IMR-90 (cell line): ENCODE results near the gene ZNF775. TPM values are rescaled to one million over a fixed set of nuclear protein-coding genes. Genes with fewer than 3 reads are reported as not detected.

Experiments used
- ATAC-seq: fragments of 200-7000 bp; cut with Tn5 transposase; 2 replicates; pipeline ENCODE4 v1.9.1; 2020; ENCODE audit warnings: low read depth, mild to moderate bottlenecking, moderate library complexity
- BruUV-seq: library from RNA; stranded (reverse); fragments of 400-500 nt; replicated peaks from 2 replicates; lab custom pipeline; 2021; lab: Mats Ljungman, UMichigan
- CTCF ChIA-PET: fragments of 300-600 bp; formaldehyde crosslinking; extraction: SDS; loops from one replicate; lab custom pipeline; 2021; ENCODE audit warnings: antibody characterized with exemption; lab: Yijun Ruan, JAX
- POLR2A ChIA-PET: fragments of 300-600 bp; sonication (Branson Sonifier 250); formaldehyde crosslinking; loops from one replicate; lab custom pipeline; 2022; ENCODE audit warnings: antibody characterized with exemption; ENCODE audit not compliant: unreplicated experiment; lab: Charles Lee
- DNase-seq: peaks from one replicate; pipeline ENCODE4 v3.0.0; 2013
- H2AFZ ChIP-seq: replicated peaks from 2 replicates; pipeline ENCODE3; 2013; ENCODE audit warnings: low read length, mild to moderate bottlenecking; ENCODE audit not compliant: poor library complexity
- H2AK5ac ChIP-seq: 2 replicates; pipeline ENCODE4 v1.6.1; 2013; ENCODE audit warnings: low read depth, low read length, inconsistent platforms
- H2AK9ac ChIP-seq: replicated peaks from 2 replicates; pipeline ENCODE3; 2013; ENCODE audit warnings: mild to moderate bottlenecking, low read depth, low read length, moderate library complexity; ENCODE audit not compliant: poor library complexity
- H2BK120ac ChIP-seq: 2 replicates; pipeline ENCODE4 v1.6.1; 2013; ENCODE audit warnings: low read depth, low read length, inconsistent platforms
- H2BK15ac ChIP-seq: 3 replicates; pipeline ENCODE4 v1.6.1; 2013; ENCODE audit warnings: low read depth, low read length, inconsistent platforms
- H2BK20ac ChIP-seq: 2 replicates; pipeline ENCODE4 v1.6.1; 2013; ENCODE audit warnings: low read depth, mild to moderate bottlenecking, inconsistent platforms, low read length, moderate library complexity
- H2BK5ac ChIP-seq: 2 replicates; pipeline ENCODE4 v1.6.1; 2013; ENCODE audit warnings: mild to moderate bottlenecking, low read depth, low read length, inconsistent platforms; ENCODE audit not compliant: poor library complexity, severe bottlenecking
- H3K14ac ChIP-seq: replicated peaks from 2 replicates; pipeline ENCODE4 v1.6.1; 2013; ENCODE audit warnings: low read depth, low read length, inconsistent platforms
- H3K18ac ChIP-seq: 2 replicates; pipeline ENCODE4 v1.6.1; 2013; ENCODE audit warnings: low read depth, low read length, control low read depth
- H3K23ac ChIP-seq: 2 replicates; pipeline ENCODE4 v1.6.1; 2013; ENCODE audit warnings: low read depth, low read length, inconsistent platforms
- H3K27ac ChIP-seq: 2 replicates; pipeline ENCODE4 v1.5.1; 2013; ENCODE audit warnings: mild to moderate bottlenecking, control low read depth, low read length; ENCODE audit not compliant: insufficient read depth
- H3K27me3 ChIP-seq: 2 replicates; pipeline ENCODE4 v1.6.1; 2013; ENCODE audit warnings: low read length; ENCODE audit not compliant: control insufficient read depth, insufficient read depth
- H3K36me3 ChIP-seq: 2 replicates; pipeline ENCODE4 v1.6.1; 2013; ENCODE audit warnings: low read length, mixed read lengths; ENCODE audit not compliant: control insufficient read depth, insufficient read depth
- H3K4ac ChIP-seq: 2 replicates; pipeline ENCODE4 v1.6.1; 2013; ENCODE audit warnings: low read depth, low read length, inconsistent platforms
- H3K4me1 ChIP-seq: 2 replicates; pipeline ENCODE4 v1.6.1; 2013; ENCODE audit warnings: low read length, mixed read lengths; ENCODE audit not compliant: control insufficient read depth, insufficient read depth
- H3K4me2 ChIP-seq: 2 replicates; pipeline ENCODE4 v1.6.1; 2013; ENCODE audit warnings: low read depth, mild to moderate bottlenecking, control low read depth, low read length, moderate library complexity
- H3K4me3 ChIP-seq: 2 replicates; pipeline ENCODE4 v1.5.1; 2013; ENCODE audit warnings: low read depth, mild to moderate bottlenecking, control low read depth, low read length, moderate library complexity; ENCODE audit not compliant: insufficient read depth
- H3K56ac ChIP-seq: 2 replicates; pipeline ENCODE4 v1.6.1; 2013; ENCODE audit warnings: low read length, inconsistent platforms; ENCODE audit not compliant: insufficient read depth; ENCODE audit errors: extremely low read depth
- H3K79me1 ChIP-seq, 2 experiments: 2 replicates each; pipeline ENCODE4 v1.6.1; 2013; ENCODE audit warnings: low read length in 2 of 2, inconsistent platforms in 1 of 2, low read depth in 1 of 2
- H3K9ac ChIP-seq: 2 replicates; pipeline ENCODE4 v1.6.1; 2013; ENCODE audit warnings: low read depth, low read length, control low read depth
- H3K9me1 ChIP-seq: 2 replicates; pipeline ENCODE4 v1.6.1; 2013; ENCODE audit warnings: low read length, inconsistent platforms; ENCODE audit not compliant: insufficient read depth
- H3K9me3 ChIP-seq: 2 replicates; pipeline ENCODE4 v1.6.1; 2013; ENCODE audit warnings: low read length; ENCODE audit not compliant: control insufficient read depth, insufficient read depth
- H4K20me1 ChIP-seq: 2 replicates; pipeline ENCODE4 v1.6.1; 2013; ENCODE audit warnings: low read length, inconsistent platforms; ENCODE audit not compliant: insufficient read depth
- H4K5ac ChIP-seq: 2 replicates; pipeline ENCODE4 v1.6.1; 2013; ENCODE audit warnings: mild to moderate bottlenecking, low read depth, low read length, control low read depth
- H4K8ac ChIP-seq, 2 experiments: 2 replicates each; pipeline ENCODE4 v1.6.1; 2013; ENCODE audit warnings: low read depth in 2 of 2, low read length in 2 of 2, control low read depth in 1 of 2, inconsistent platforms in 1 of 2
- H4K91ac ChIP-seq: 2 replicates; pipeline ENCODE4 v1.6.1; 2013; ENCODE audit warnings: low read depth, low read length, inconsistent platforms; ENCODE audit not compliant: insufficient read depth
- BHLHE40 ChIP-seq: fragments of 150-350 bp; IDR thresholded peaks from 2 replicates; pipeline ENCODE4 v1.6.1; 2016; ENCODE audit warnings: mild to moderate bottlenecking, low read depth, low read length
- CEBPB ChIP-seq: IDR thresholded peaks from 2 replicates; pipeline ENCODE4 v1.6.1; 2012; ENCODE audit warnings: low read depth, low read length, improper control_type of control experiment
- CHD1 ChIP-seq: IDR thresholded peaks from 2 replicates; pipeline ENCODE4 v1.6.1; 2012; ENCODE audit warnings: low read depth, low read length, improper control_type of control experiment
- MAFK ChIP-seq: IDR thresholded peaks from 2 replicates; pipeline ENCODE4 v1.6.1; 2012; ENCODE audit warnings: low read depth, low read length, improper control_type of control experiment
- MAZ ChIP-seq: IDR thresholded peaks from 2 replicates; pipeline ENCODE4 v1.6.1; 2012; ENCODE audit warnings: low read depth, mild to moderate bottlenecking, low read length, improper control_type of control experiment, moderate library complexity, borderline replicate concordance
- RFX5 ChIP-seq: IDR thresholded peaks from 2 replicates; pipeline ENCODE4 v1.8.0; 2012; ENCODE audit warnings: low read depth, mild to moderate bottlenecking, low read length, moderate library complexity
- SMC3 ChIP-seq: fragments of 150-350 bp; IDR thresholded peaks from 2 replicates; pipeline ENCODE4 v1.6.1; 2016; ENCODE audit warnings: low read depth, mild to moderate bottlenecking, antibody characterized with exemption, low read length, moderate library complexity
- WGBS, 2 experiments: methylation state at CpG; one replicate each; pipeline versions ENCODE4 v1.1.5 to v1.1.7; 2013; ENCODE audit warnings: missing lambda C conversion rate in 2 of 2; ENCODE audit not compliant: insufficient read length in 1 of 2; ENCODE audit errors: extremely low coverage in 2 of 2; 5-methylcytosine and 5-hydroxymethylcytosine counted together
- dilution Hi-C: fragments of 300-500 bp; cut with HindIII; formaldehyde crosslinking; loops from one replicate; pipeline ENCODE4 v1.14.3; 2018; ENCODE audit warnings: low sequenced_read_pairs; ENCODE audit not compliant: unreplicated experiment
- in situ Hi-C: fragments of 300-500 bp; cut with MboI; formaldehyde crosslinking; loops from 3 replicates; pipeline ENCODE4 v1.14.3; 2019; ENCODE audit warnings: low sequenced_read_pairs, inconsistent platforms, mixed read lengths
- intact Hi-C: fragments of 100-400 bp; cut with micrococcal nuclease; formaldehyde crosslinking; loops from 2 replicates; pipeline ENCODE4 v1.10.0; 2022
- polyA plus RNA-seq, 3 experiments: library from polyadenylated mRNA; depleted of rRNA; stranded (reverse); fragments of >200 nt; gene quantifications; 2 replicates each; pipeline ENCODE4 v1.2.3, GENCODE V29; 2012; ENCODE audit warnings: low replicate concordance in 1 of 3
- total RNA-seq: library from RNA; depleted of rRNA; stranded (reverse); fragments of >200 nt; gene quantifications from 2 replicates; pipeline ENCODE4 v1.2.3, GENCODE V29; 2012

The ZNF775 gene
- total and polyA plus RNA-seq, 2 of the 4 experiments (the other 2 are of a cell fraction) = 1.4 to 2.6 TPM

DNA sequence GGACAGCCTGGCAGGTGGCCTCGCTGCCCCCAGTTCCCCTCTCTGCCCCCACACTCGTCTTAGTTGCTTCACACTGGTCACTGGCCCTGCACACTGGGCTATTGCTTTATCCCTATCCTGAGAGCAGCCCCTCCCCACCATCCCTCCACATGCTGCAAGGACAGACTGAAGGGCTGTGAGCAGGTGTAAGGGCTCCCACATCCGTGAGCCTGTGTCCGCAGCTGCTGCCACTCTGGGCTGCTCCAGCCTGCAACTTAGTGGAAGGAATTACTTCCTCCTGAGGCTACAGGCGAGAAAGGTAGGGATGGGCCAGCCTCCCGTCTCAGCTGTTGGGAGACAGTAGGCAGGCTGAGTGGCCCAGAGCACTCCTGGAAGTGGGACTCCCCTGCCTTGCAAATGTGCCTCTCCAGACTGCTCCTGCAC, 41.5 kb upstream of the ZNF775 start:
- H3K14ac ChIP-seq = no peak overlapping the region
- no peak overlapping the region for H3K18ac ChIP-seq
- ChIA-PET POLR2A (no interaction called here), CTCF (interaction anchor here (0.6 kb wide), 1 partner anchor 31 kb away, joined by 3 read pairs; no protein-coding TSS in a partner anchor)
- DNase-seq = no peak
- intact Hi-C loops = no loop called here
- peaks cover 11% of the 10 kb centered on the region; the same call in 1 of the 2 replicates for H3K9me1 ChIP-seq
- H2BK120ac ChIP-seq = no peak overlapping the region
- no peak overlapping the region for H3K27ac ChIP-seq
- H3K23ac ChIP-seq = no peak overlapping the region
- H3K36me3 ChIP-seq = no peaks in the 10 kb centered on the region
- H3K27me3 ChIP-seq = peaks cover 18% of the 10 kb centered on the region
- peaks cover 33% of the 10 kb centered on the region for H3K4me1 ChIP-seq
- H2BK15ac ChIP-seq = no peak overlapping the region
- TF ChIP-seq MAFK (no peak), SMC3 (no peak), MAZ (no peak), BHLHE40 (no peak), RFX5 (no peak), CHD1 (no peak), CEBPB (no peak)
- H4K8ac ChIP-seq = no peak overlapping the region
- no peak overlapping the region for H2AFZ ChIP-seq
- H3K4ac ChIP-seq = no peak overlapping the region
- no peak for ATAC-seq
- WGBS, 2 experiments = 100% methylated on average over 1 of the region's 6 CpGs; no CpG with 5 or more reads in 1 of the 2 experiments
- no peak overlapping the region for H4K5ac ChIP-seq
- H2BK20ac ChIP-seq = no peak overlapping the region
- H3K9me3 ChIP-seq = peaks cover 5% of the 10 kb centered on the region; the same call in 1 of the 2 replicates
- no peak overlapping the region for H3K4me3 ChIP-seq
- H3K56ac ChIP-seq = no peak overlapping the region
- no peak overlapping the region for H3K4me2 ChIP-seq
- in situ Hi-C loops = no loop called here
- no peaks in the 10 kb centered on the region for H3K79me1 ChIP-seq
- dilution Hi-C loops = no loop called here
- H4K91ac ChIP-seq = no peak overlapping the region
- no peak overlapping the region for H3K9ac ChIP-seq
- BruUV-seq = no TSS peak
- H2AK9ac ChIP-seq = no peak overlapping the region
- H4K20me1 ChIP-seq = 0 out of 2 replicates have a peak, but pooled peaks cover 3% of the 10 kb centered on the region
- no peak overlapping the region for H2BK5ac ChIP-seq
- H2AK5ac ChIP-seq = no peak overlapping the region
